Activated gamma-delta T cell (primary cell): ENCODE results near the gene ATP1A1.

Source experiments
- DNase-seq: peaks from one replicate; lab custom pipeline; 2025; lab: John Stamatoyannopoulos, UW

Gene ATP1A1

DNA sequence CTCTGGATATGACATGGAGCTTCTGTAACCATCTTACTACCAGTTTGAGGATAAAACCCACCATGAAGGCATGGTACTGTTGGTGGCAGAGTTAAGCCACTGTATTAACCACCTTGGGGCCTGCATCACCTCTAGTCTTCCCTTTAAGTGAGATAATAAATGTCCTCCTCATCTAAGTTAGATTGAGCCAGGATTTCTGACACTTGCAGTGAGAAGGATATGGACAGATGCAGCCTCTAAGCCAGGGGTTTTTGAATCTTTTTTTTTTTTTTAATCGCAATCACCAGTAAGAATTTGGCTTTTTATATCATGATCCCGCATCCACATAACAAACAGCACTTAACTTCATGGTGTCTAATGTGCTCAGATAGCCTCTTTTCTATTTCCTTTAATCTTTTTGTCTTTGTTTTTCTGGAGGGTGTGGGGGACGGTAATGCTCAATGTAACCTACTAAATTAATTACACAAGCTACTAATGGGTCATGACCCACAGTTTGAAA, 42.2 kb downstream of the ATP1A1 start:
- DNase-seq, result no peak

- no peak for DNase-seq
Observed at GRCh38 chr1:116415699-116416533, 42.9 kb downstream of the ATP1A1 start.

DNA sequence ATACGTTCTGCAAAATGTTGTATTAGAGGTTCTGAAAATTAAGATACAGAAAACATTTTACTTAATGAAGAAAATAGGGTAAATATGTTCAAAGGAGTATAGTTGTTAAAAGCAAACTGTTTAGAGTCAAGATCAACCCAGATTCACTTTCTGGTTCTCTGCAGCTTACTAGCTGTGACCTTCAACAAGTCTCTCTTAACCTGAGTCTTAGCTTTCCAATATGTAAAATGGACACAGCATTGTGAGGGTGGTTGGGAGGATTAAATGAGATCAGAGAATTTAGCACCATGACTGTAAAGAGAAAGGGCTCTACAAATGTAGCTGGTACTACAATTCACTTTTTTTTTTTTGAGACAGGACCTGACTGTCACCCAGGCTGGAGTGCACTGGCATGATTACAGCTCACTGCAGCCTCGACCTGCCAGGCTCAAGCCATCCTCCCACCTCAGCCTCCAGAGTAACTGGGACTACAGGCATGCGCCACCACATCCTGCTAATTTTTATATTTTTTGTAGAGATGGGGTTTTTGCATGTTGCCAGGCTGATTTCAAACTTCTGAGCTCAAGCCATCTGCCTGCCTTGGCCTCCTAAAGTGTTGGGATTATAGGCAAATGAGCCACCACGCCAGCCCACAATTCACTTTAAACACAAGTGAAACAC, 43.9 kb downstream of the ATP1A1 start:
- DNase-seq, result no peak

DNA sequence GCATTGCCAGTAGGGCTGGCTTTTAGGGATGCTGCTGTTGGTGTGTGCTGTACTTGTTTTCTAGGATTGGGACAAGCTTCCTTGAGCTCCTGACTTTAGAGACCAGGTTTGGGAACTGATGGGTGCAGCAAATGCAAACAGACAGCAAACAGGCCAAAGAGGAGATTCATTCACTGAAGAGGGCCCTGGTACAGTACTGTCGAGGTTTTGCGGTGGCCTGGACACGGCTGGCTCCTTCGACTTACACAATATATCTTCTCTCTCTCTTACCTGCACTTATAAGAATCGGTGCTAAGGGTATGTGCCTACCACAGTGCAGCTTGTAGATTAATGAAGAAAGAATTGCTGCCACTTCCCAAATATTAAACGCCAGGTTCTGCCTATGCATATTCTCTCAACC, 44.6 kb downstream of the ATP1A1 start:
- DNase-seq, result no peak

DNA sequence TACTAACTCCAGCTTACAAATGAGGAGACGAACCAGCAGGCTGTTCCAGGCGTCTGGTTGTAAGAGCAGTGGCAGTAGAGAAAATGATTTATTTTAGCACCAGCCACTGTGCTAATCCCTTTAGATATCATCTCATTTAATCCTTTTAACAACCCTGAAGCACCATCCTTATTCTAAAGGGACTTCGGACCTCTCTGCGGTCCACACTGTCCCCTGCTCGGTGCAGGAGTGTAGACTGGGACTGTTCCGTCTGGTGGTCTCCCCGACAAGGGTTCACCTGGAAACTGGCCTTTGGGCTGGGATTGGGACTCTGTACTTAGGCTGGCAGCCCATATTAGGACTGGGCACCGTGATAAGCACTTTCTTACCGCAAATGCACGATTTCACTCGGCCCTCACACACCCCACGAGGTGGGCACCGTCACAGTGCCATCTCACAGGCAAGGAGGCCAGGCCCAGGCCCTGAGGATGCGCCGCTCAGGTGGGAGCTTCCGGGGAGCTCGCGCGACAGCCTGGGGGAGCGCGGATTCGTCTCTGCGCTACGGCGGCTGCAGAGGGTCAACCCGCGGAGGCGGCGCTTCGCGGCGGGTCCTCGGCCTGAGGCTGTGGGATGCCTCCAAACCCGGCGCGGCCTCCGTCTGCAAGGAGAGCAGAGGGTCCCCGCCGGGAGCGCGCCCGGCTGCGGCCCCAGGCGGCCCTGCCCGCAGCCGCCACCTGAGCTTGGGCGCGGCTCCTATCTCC, 45.2 kb downstream of the ATP1A1 start:
- DNase-seq, result peak; percentile 81

DNA sequence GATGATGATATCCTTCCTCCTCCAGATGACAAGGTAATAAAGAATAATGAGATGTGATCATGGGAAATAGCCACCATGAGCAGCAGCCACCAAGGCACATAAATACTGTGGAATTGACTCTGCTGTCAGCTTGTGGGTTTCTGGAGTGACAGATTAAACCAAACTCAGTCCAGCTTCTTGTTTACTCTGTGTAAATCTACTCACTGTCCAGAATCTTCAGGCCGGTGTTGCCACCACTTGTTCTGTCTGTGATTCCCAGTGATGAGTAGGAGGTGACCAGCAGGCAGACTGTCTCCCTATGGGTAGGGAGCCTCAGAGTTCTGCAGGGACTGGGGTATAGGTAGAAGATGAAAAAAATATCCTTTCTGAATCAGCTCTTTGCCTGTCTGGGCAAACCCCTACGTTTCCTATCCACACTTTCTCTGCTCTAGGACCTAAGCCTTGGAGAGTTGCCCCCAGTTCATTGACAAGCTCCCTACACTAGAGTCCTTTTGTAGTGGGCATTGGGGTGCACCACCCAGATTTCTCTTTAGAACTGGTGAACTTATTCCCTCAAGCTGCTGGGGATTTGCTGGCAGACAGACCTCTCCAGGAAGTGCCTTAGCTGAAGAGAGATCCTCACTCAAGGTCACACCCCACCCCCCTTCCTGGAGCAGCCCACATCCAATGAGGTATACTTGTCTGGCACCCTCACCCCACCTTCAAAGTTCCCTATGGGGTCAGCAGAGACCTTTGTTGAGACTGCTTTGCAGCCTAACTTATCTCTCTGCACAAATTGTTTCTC, 47.6 kb downstream of the ATP1A1 start:
- DNase-seq, result no peak

- DNase-seq, result no peak
Observed at GRCh38 chr1:116424438-116424837, 51.4 kb downstream of the ATP1A1 start.

DNA sequence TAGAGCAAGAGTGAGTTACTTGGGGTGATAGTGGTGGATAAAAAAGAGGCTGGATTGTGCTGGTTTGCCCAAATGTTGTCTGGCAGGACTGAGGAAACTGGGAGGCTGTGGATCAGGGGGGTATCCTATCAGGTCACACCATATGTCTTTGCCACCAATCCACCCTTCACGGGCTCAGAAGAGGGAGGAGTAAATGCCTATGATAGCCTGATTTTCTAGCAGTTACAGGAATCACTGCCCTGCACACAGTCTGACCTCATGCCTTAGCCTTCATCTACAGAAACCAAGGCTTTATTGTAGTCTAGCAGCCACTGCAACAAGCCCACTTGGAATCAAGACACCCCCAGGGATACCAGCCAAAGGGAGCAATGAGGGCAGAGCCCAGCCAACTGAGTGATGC, 51.8 kb downstream of the ATP1A1 start:
- DNase-seq, result no peak

GRCh38 chr1:116425987-116426386, 52.9 kb downstream of the ATP1A1 start:
- DNase-seq, result no peak

- DNase-seq, result no peak
Observed at GRCh38 chr1:116426401-116426800, 53.4 kb downstream of the ATP1A1 start.

DNA sequence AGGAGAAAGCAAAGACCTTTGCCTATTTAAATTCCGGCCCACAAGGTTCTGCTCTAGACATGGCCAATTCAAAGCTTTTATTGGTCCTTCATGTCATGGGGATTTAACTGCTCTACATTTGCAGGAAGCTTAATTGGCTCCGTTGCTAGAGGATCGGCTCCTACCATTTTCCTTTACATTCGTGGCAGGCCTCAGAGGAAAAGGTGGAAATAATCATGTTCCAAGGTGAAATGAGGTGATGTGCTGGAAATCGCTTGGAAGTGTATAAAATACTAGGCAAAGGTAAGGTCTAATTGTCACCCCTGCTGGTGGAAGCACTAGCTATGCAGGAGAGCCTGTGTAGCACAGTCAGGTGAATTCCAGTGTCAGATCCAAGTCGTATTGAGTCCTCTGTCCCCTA, 55.5 kb downstream of the ATP1A1 start:
- no peak for DNase-seq

- DNase-seq, result no peak
Observed at GRCh38 chr1:116429821-116430374, 56.9 kb downstream of the ATP1A1 start.

DNA sequence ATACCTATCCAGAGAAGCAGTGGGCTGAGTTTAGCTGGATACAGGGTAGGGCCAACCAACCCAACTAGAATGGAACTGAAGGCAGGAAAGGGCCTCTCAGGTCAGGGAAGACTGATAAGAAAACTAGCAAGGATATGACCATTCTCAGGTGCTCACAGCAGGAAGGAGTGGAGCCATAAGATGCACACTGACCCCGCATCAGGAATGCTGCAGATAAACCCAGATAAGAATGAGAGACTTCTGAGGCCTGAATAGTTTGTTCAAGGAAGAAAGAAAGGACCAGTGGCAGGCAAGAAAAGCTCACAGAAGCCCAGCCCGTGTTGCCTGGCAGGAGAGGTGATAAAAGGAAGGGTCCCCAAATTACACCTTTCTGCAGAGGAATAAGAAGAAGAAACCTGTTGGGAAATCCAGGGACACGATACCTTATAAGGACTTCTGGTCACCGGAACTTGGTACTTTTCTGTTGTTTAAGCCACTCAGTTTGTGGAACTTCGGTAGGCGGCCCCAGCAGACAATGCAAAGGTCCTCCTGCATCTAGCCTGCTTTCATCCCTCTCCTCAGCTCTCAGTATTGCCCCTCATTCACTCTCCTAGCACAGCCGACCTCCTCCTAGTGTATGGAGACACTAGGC, 58.9 kb downstream of the ATP1A1 start:
- no peak for DNase-seq

- no peak for DNase-seq
Observed at GRCh38 chr1:116432655-116433265, 59.7 kb downstream of the ATP1A1 start.

DNA sequence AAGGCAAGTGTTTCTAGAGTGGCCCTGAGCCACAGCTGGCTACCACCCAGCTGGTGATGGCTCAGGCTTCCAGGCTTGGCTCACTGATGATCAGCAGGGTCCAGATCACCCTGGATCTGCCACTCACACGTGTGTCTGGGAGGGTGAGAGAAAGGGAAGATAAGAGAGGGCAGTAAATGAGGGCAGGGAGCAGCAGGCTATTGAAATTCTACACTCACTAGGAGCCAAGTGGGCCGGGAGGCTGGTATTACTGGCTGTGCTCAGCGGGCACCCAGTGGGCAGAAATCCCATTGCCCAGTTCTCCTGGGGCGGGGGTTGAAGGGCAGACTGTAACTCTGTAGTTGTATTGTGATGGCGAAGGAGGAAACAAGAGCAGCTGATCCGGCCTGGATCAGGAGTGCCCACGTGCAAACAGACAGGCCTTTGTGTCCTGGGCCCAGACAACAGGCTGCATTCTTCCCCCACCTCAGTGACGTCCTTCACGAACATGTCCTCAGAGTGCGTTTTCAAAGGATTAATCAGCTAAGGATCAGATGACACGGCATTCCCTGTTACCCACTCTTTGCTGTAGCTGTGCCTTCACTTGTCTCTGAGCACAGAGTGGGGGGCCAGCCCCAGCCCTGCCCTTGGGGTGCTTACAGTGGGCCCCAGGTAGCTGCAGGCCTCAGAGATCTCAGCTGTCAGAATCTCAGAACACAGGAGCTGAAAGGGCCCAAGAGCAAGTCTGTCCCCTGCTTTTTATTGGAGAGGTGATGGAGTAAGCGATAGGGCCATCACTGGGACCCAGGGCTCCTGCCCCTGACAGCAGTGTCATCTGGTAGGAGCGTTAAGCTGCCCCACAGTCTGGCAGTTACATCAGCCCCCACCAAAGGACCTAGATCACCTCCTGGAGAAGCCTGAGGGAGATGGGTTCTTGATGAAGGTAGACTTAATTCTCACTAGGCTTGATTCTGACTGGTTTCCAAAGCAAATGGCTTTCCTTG, 60.5 kb downstream of the ATP1A1 start:
- DNase-seq, result no peak

GRCh38 chr1:116434849-116435248, 61.8 kb downstream of the ATP1A1 start:
- no peak for DNase-seq

- no peak for DNase-seq
Observed at GRCh38 chr1:116435806-116436610, 63.0 kb downstream of the ATP1A1 start.

GRCh38 chr1:116436611-116436970, 63.5 kb downstream of the ATP1A1 start:
- DNase-seq, result no peak

DNA sequence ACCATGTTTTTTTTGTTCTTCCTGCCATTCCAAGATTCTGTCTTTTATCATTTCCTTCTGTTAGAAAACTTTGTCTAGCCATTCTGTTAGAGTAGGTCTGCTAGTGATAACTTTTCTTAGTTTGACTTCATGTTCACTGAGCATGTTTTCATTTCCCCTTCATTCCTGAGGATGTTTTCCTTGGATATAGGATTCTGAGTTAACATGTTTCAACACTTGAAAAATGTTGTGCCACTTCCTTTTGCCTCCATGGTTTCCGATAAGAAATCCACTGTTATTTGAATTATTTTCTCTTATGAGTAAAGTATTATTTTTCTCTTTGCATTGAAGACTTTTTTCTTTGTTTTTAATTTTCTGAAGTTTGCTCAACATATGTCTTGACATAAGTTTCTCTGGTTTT, 66.7 kb downstream of the ATP1A1 start:
- no peak for DNase-seq
